K562 (cell line): ENCODE results near the gene LENG8. TPM values are rescaled to one million over a fixed set of nuclear protein-coding genes. Genes with fewer than 3 reads are reported as not detected.

Experiments
- CEBPG ChIP-seq, 3 experiments: fragments of 200-800 bp in 1 of 3; sonication (Bioruptor generic) in 1 of 3; sonication (generic) in 1 of 3; formaldehyde crosslinking in 1 of 3; IDR thresholded peaks in 2 of 3; conservative IDR thresholded peaks in 1 of 3; 2 replicates each; pipeline versions ENCODE4 v1.6.1 to v1.8.0; 2016 to 2022; ENCODE audit warnings: missing compliant biosample characterization in 2 of 3, missing genetic modification characterization in 2 of 3, mild to moderate bottlenecking in 1 of 3, missing genetic modification reagents in 1 of 3
- E2F4 ChIP-seq: sonication (generic); formaldehyde crosslinking; IDR thresholded peaks from 2 replicates; pipeline ENCODE4 v1.8.0; 2022; ENCODE audit warnings: mild to moderate bottlenecking, low read depth, missing genetic modification reagents
- ESRRB ChIP-seq: fragments of 250-450 bp; sonication (Bioruptor Pico); IDR thresholded peaks from 2 replicates; pipeline ENCODE4 v1.5.0; 2020; ENCODE audit warnings: mild to moderate bottlenecking, moderate library complexity, borderline replicate concordance
- GABPB1 ChIP-seq: sonication (generic); formaldehyde crosslinking; IDR thresholded peaks from 2 replicates; pipeline ENCODE4 v1.8.0; 2022; ENCODE audit warnings: mild to moderate bottlenecking, missing genetic modification reagents
- KLF1 ChIP-seq: fragments of 450-650 bp; IDR thresholded peaks from 2 replicates; pipeline ENCODE4 v1.6.1; 2016; ENCODE audit warnings: missing genetic modification characterization, missing compliant biosample characterization
- KLF10 ChIP-seq: fragments of 250-450 bp; sonication (Bioruptor Pico); IDR thresholded peaks from 2 replicates; pipeline ENCODE4 v1.6.1; 2021; ENCODE audit warnings: matching md5 sums
- NCOR1 ChIP-seq: fragments of 450-650 bp; IDR thresholded peaks from 2 replicates; pipeline ENCODE4 v1.6.1; 2016; ENCODE audit warnings: mild to moderate bottlenecking, moderate library complexity
- NRF1 ChIP-seq, 2 experiments: fragments of 450-650 bp; IDR thresholded peaks in 1 of 2; conservative IDR thresholded peaks in 1 of 2; 2 replicates each; pipeline ENCODE4 v1.6.1; 2014; ENCODE audit warnings: mild to moderate bottlenecking in 2 of 2
- POLR3A ChIP-seq: IDR thresholded peaks from 2 replicates; pipeline ENCODE4 v1.6.1; 2011; ENCODE audit warnings: borderline replicate concordance, mild to moderate bottlenecking, moderate library complexity; ENCODE audit not compliant: insufficient read length, insufficient read depth; ENCODE audit errors: extremely low read depth
- SMARCA5 ChIP-seq: fragments of 450-650 bp; IDR thresholded peaks from 2 replicates; pipeline ENCODE4 v1.6.1; 2016
- SUPT5H ChIP-seq: fragments of 450-650 bp; IDR thresholded peaks from 2 replicates; pipeline ENCODE4 v1.6.1; 2016
- TRIM24 ChIP-seq, 2 experiments: fragments of 450-650 bp; IDR thresholded peaks; 2 replicates each; pipeline ENCODE4 v1.6.1; 2016
- XRCC3 ChIP-seq: fragments of 450-650 bp; IDR thresholded peaks from 2 replicates; pipeline ENCODE4 v1.6.1; 2017; ENCODE audit warnings: mild to moderate bottlenecking, moderate library complexity
- YBX1 ChIP-seq: fragments of 450-650 bp; IDR thresholded peaks from 2 replicates; pipeline ENCODE4 v1.7.1; 2016; ENCODE audit warnings: mild to moderate bottlenecking
- ZHX1 ChIP-seq: fragments of 150-350 bp; conservative IDR thresholded peaks from 2 replicates; pipeline ENCODE4 v1.6.1; 2014; ENCODE audit warnings: low read length
- ZNF133 ChIP-seq: fragments of 250-450 bp; sonication (Bioruptor Pico); IDR thresholded peaks from 2 replicates; pipeline ENCODE4 v1.4.0; 2020; ENCODE audit warnings: mild to moderate bottlenecking
- ZNF316 ChIP-seq: fragments of 450-650 bp; IDR thresholded peaks from 2 replicates; pipeline ENCODE4 v1.6.1; 2016
- ZNF561 ChIP-seq: fragments of 450-650 bp; formaldehyde crosslinking; conservative IDR thresholded peaks from 2 replicates; pipeline ENCODE4 v1.4.0; 2020; ENCODE audit warnings: mild to moderate bottlenecking, moderate library complexity
- ZNF592 ChIP-seq: fragments of 450-650 bp; IDR thresholded peaks from 2 replicates; pipeline ENCODE4 v1.6.1; 2017; ENCODE audit warnings: antibody characterized with exemption, mild to moderate bottlenecking
- polyA plus RNA-seq, 8 experiments: library from polyadenylated mRNA; depleted of rRNA in 4 of 8; stranded (reverse) in 5 of 8; unstranded in 3 of 8; fragments of >200 nt; fragmentation: Nextera tagmentation in 2 of 8; fragmentation: Illumina TruSeq in 1 of 8; extraction: Ambion mirVana in 2 of 8; extraction: Trizol in 1 of 8; gene quantifications; 2 replicates each; pipeline versions ENCODE4 v1.2.1 to v1.2.3, GENCODE V29; 2011 to 2014; ENCODE audit warnings: inconsistent platforms in 1 of 8, missing spikeins in 1 of 8
- total RNA-seq, 7 experiments: library from RNA; depleted of rRNA in 6 of 7; stranded (reverse); fragments of >200 nt in 6 of 7; fragmentation: Illumina TruSeq in 2 of 7; extraction: Trizol in 2 of 7; gene quantifications; 2 replicates each; pipeline versions ENCODE4 v1.2.1 to v1.2.3, GENCODE V29; 2011 to 2021; ENCODE audit warnings: low replicate concordance in 1 of 7

The LENG8 gene
- total and polyA plus RNA-seq, 9 of the 15 experiments (the other 6 are each of a cell fraction or from before 2014, with no cell fraction given): 0.74 to 146 (median 28.1) TPM

- TF ChIP-seq POLR3A: no peak
- peak; percentile 49; the same call in 1 of the 2 replicates for TF ChIP-seq CEBPG (CRISPR knock-in tag; IDR thresholded peaks at IDR 0.05)
- no peak for TF ChIP-seq CEBPG (tag; conservative IDR thresholded peaks at IDR 0.05 in 1 of 2, IDR thresholded peaks at IDR 0.05 in 1 of 2)
- no peak for TF ChIP-seq E2F4 (CRISPR knock-in tag)
- TF ChIP-seq SMARCA5: no peak
- TF ChIP-seq GABPB1 (CRISPR knock-in tag): peak; percentile 94
- peak; percentile 19; the same call in 1 of the 2 replicates for TF ChIP-seq NCOR1
- no peak for TF ChIP-seq KLF10 (CRISPR knock-in tag)
- TF ChIP-seq ZHX1: no peak
- peak; percentile 87 for TF ChIP-seq ZNF592
- no peak for TF ChIP-seq TRIM24 (IDR thresholded peaks at IDR 0.05)
- no peak for TF ChIP-seq ZNF561 (CRISPR knock-in tag)
- TF ChIP-seq ZNF316: no peak; the same call in 1 of the 2 replicates
- TF ChIP-seq ESRRB (CRISPR knock-in tag): no peak
- 0 out of 2 replicates have a peak, but pooled peaks have one; percentile 4 for TF ChIP-seq ZNF133 (CRISPR knock-in tag)
- TF ChIP-seq XRCC3: no peak
- no peak for TF ChIP-seq YBX1
- TF ChIP-seq SUPT5H: peak; percentile 98
- TF ChIP-seq KLF1 (tag): peak; percentile 95
- TF ChIP-seq NRF1 (conservative IDR thresholded peaks at IDR 0.05 in 1 of 2, IDR thresholded peaks at IDR 0.05 in 1 of 2): peak; percentile 98
These were observed at the start of gene LENG8 (continued) for GRCh38 chr19:54448774-54449700.
